ENCODE data around the gene DOCK8.

The DOCK8 gene

GRCh38 chr9:431701-432100, 217.0 kb downstream of the DOCK8 start:
- no peak for DNase-seq

- no peak for DNase-seq
These were observed 221.8 kb downstream of the DOCK8 start for GRCh38 chr9:436482-436881.

GRCh38 chr9:437066-437465, 222.4 kb downstream of the DOCK8 start:
- no peak for DNase-seq

- no peak for DNase-seq
These were observed 222.9 kb downstream of the DOCK8 start for GRCh38 chr9:437574-438001.

- no peak for DNase-seq
These were observed 223.4 kb downstream of the DOCK8 start for GRCh38 chr9:438066-438465.

GRCh38 chr9:438961-439768, 224.5 kb downstream of the DOCK8 start:
- no peak for DNase-seq

GRCh38 chr9:441126-441525, 226.5 kb downstream of the DOCK8 start:
- no peak for DNase-seq

GRCh38 chr9:444528-444927, 229.9 kb downstream of the DOCK8 start:
- DNase-seq: no peak

- no peak for DNase-seq
These were observed 230.4 kb downstream of the DOCK8 start for GRCh38 chr9:445033-445432.

- DNase-seq: no peak
These were observed 231.5 kb downstream of the DOCK8 start for GRCh38 chr9:446074-446699.

- DNase-seq: no peak
These were observed 232.8 kb downstream of the DOCK8 start for GRCh38 chr9:447230-448025.

- no peak for DNase-seq
These were observed 235.4 kb downstream of the DOCK8 start for GRCh38 chr9:450057-450456.

- no peak for DNase-seq
These were observed 235.9 kb downstream of the DOCK8 start for GRCh38 chr9:450561-450960.

- no peak for DNase-seq
These were observed 239.2 kb downstream of the DOCK8 start for GRCh38 chr9:453832-454231.

- DNase-seq: no peak
These were observed 241.7 kb downstream of the DOCK8 start for GRCh38 chr9:456365-456764.

- DNase-seq: no peak
These were observed 243.9 kb downstream of the DOCK8 start for GRCh38 chr9:458590-458989.

GRCh38 chr9:459491-460444, 245.1 kb downstream of the DOCK8 start:
- no peak for DNase-seq

GRCh38 chr9:462121-462520, 247.5 kb downstream of the DOCK8 start:
- DNase-seq: no peak

- no peak for DNase-seq
These were observed 247.9 kb downstream of the DOCK8 start for GRCh38 chr9:462606-463005.

- no peak for DNase-seq
These were observed 248.9 kb downstream of the DOCK8 start for GRCh38 chr9:463455-464171.

- no peak for DNase-seq
These were observed 252.1 kb downstream of the DOCK8 start for GRCh38 chr9:466747-467146.

Data from GOT3 (cell line).